Panc1 (cell line): ENCODE measurements around the gene COL13A1. TPM values are rescaled to one million over a fixed set of nuclear protein-coding genes. Genes with fewer than 3 reads are reported as not detected.

ENCODE experiments used
- ATAC-seq: fragments of 200-7000 bp; cut with Tn5 transposase; 2 replicates; pipeline ENCODE4 v1.9.1; 2020; ENCODE audit warnings: mild to moderate bottlenecking, moderate library complexity
- BruUV-seq: library from RNA; stranded (reverse); fragments of 400-500 nt; replicated peaks from 2 replicates; lab custom pipeline; 2021; lab: Mats Ljungman, UMichigan
- CTCF ChIA-PET: fragments of 300-600 bp; sonication (Branson Sonifier 250); formaldehyde crosslinking; loops from one replicate; lab custom pipeline; 2022; ENCODE audit warnings: antibody characterized with exemption; lab: Charles Lee
- POLR2A ChIA-PET: fragments of 300-600 bp; sonication (Branson Sonifier 250); formaldehyde crosslinking; loops from one replicate; lab custom pipeline; 2022; ENCODE audit warnings: antibody characterized with exemption; lab: Charles Lee
- DNase-seq: peaks from one replicate; pipeline ENCODE4 v3.0.0-alpha.2; 2010; ENCODE audit warnings: low read depth, low spot score
- H3K27ac ChIP-seq: 2 replicates; pipeline ENCODE4 v1.5.1; 2011; ENCODE audit warnings: mild to moderate bottlenecking, low read length, inconsistent platforms
- H3K27me3 ChIP-seq: fragments of 200-500 bp; sonication (Bioruptor generic); 2 replicates; pipeline ENCODE4 v1.6.0; 2014; ENCODE audit warnings: low read length, inconsistent platforms; ENCODE audit not compliant: control insufficient read depth, insufficient read depth
- H3K36me3 ChIP-seq: fragments of 200-500 bp; sonication (Bioruptor generic); 2 replicates; pipeline ENCODE4 v1.5.1; 2014; ENCODE audit warnings: inconsistent platforms, mild to moderate bottlenecking, low read length, moderate library complexity; ENCODE audit not compliant: control insufficient read depth, insufficient read depth
- H3K4me1 ChIP-seq: 2 replicates; pipeline ENCODE4 v1.5.1; 2011; ENCODE audit warnings: inconsistent platforms, mild to moderate bottlenecking, low read length, moderate library complexity; ENCODE audit not compliant: control insufficient read depth, insufficient read depth
- H3K4me3 ChIP-seq, 2 experiments: 2 replicates each; pipeline ENCODE4 v1.5.1; 2011 to 2012; ENCODE audit warnings: low read depth in 2 of 2, low read length in 2 of 2, mild to moderate bottlenecking in 2 of 2, inconsistent platforms in 1 of 2, moderate library complexity in 1 of 2
- H3K9me3 ChIP-seq: fragments of 200-500 bp; sonication (Bioruptor generic); 2 replicates; pipeline ENCODE4 v1.5.1; 2014; ENCODE audit warnings: low read depth, mild to moderate bottlenecking, inconsistent platforms, low read length, moderate library complexity; ENCODE audit not compliant: control insufficient read depth, insufficient read depth
- POLR2AphosphoS5 ChIP-seq: IDR thresholded peaks from 2 replicates; pipeline ENCODE4 v1.6.1; 2012; ENCODE audit warnings: mild to moderate bottlenecking, low read depth, low read length, moderate library complexity
- REST ChIP-seq, 2 experiments: IDR thresholded peaks; 2 replicates each; pipeline ENCODE4 v1.6.1; 2011 to 2012; ENCODE audit warnings: low read depth in 2 of 2, control low read depth in 1 of 2, low read length in 1 of 2, mild to moderate bottlenecking in 1 of 2, moderate library complexity in 1 of 2; ENCODE audit not compliant: insufficient read depth in 1 of 2
- SIN3A ChIP-seq: IDR thresholded peaks from 2 replicates; pipeline ENCODE4 v1.6.1; 2012; ENCODE audit warnings: low read depth, mild to moderate bottlenecking, low read length, moderate library complexity, borderline replicate concordance; ENCODE audit not compliant: insufficient read depth
- TCF7L2 ChIP-seq: IDR thresholded peaks from 2 replicates; pipeline ENCODE4 v1.6.1; 2011; ENCODE audit warnings: mild to moderate bottlenecking, low read depth, low read length, inconsistent platforms
- in situ Hi-C: cut with HindIII; loops from 2 replicates; pipeline ENCODE4 v1.10.0; 2016; ENCODE audit warnings: low sequenced_read_pairs, low pct_unique_long_range_greater_than_20kb
- intact Hi-C: fragments of 100-400 bp; cut with micrococcal nuclease; formaldehyde crosslinking; loops from one replicate; pipeline ENCODE4 v1.10.0; 2022; ENCODE audit not compliant: unreplicated experiment
- total RNA-seq: library from RNA; stranded (reverse); gene quantifications from one replicate; pipeline ENCODE4 v1.2.1, GENCODE V29; 2021; ENCODE audit not compliant: unreplicated experiment
- TF ChIP-seq, protein P1 (sequence below): fragments of 450-650 bp; IDR thresholded peaks from 2 replicates; pipeline ENCODE4 v1.5.1; 2017; ENCODE audit warnings: mild to moderate bottlenecking

COL13A1 gene
- total RNA-seq, 1 experiment from 2014 or later = 1.0 TPM

DNA sequence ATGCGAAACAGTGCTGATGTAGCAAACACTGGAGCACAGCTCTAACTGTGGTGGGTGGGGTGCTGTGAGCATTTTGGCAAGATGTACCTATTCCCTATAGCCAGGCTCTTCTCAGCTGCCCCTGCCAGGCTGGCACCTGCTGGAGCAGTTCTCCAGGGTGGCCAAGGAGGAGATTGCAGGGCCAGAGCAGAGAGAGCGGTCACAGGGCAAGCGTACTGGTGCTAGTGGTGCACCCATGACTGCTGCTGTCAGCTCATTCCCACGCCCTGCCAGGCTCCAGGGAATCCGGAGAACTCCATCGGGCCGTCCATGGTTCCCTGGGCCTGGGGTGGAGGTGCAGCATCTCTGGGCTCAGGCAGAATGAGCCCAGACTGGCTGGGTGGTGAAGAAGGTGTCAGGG, 2.1 kb downstream of the COL13A1 start:
- H3K4me1 ChIP-seq = peaks cover 9% of the 10 kb centered on the region

DNA sequence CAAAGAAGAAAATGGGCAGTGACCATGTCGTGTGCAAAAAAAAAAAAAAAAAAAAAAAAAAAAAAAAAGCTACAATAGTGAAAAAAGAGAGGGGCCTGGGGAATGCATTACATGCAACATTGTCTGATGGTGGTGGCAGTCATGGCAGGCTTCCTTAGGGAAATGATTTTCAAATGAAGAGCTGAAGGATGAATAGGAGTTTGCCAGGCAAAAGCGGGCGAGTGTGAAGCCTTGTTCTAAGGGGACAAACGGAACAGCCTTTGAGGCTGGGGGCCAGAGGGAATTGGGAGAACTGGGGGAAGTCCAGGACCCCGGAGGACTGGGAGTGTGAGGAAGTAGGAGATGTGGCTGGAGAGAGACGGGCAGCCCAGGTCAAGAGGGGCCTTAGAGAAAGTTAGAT, 3.1 kb downstream of the COL13A1 start:
- TF ChIP-seq TCF7L2 = no peak
- TF ChIP-seq REST (IDR thresholded peaks at IDR 0.05; ENCODE audit: insufficient read depth in 1 of 2, low read depth in 2 of 2, low read length in 1 of 2) = no peak
- TF ChIP-seq POLR2AphosphoS5 = no peak
- no peak for TF ChIP-seq SIN3A
- TF ChIP-seq, protein P1, sequence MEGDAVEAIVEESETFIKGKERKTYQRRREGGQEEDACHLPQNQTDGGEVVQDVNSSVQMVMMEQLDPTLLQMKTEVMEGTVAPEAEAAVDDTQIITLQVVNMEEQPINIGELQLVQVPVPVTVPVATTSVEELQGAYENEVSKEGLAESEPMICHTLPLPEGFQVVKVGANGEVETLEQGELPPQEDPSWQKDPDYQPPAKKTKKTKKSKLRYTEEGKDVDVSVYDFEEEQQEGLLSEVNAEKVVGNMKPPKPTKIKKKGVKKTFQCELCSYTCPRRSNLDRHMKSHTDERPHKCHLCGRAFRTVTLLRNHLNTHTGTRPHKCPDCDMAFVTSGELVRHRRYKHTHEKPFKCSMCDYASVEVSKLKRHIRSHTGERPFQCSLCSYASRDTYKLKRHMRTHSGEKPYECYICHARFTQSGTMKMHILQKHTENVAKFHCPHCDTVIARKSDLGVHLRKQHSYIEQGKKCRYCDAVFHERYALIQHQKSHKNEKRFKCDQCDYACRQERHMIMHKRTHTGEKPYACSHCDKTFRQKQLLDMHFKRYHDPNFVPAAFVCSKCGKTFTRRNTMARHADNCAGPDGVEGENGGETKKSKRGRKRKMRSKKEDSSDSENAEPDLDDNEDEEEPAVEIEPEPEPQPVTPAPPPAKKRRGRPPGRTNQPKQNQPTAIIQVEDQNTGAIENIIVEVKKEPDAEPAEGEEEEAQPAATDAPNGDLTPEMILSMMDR = no peak
- POLR2A ChIA-PET = interaction anchor here (0.7 kb wide), 1 partner anchor 69 kb away, joined by 4 read pairs; no protein-coding TSS in a partner anchor
- intact Hi-C loops = loop anchor here (5.0 kb wide), 1 partner anchor 108 kb away; no protein-coding TSS in a partner anchor
- no peak overlapping the region for H3K27ac ChIP-seq
- DNase-seq = no peak
- no peaks in the 10 kb centered on the region for H3K9me3 ChIP-seq
- H3K4me1 ChIP-seq = peaks cover 9% of the 10 kb centered on the region
- peaks cover 7% of the 10 kb centered on the region; the same call in 1 of the 2 replicates for H3K27me3 ChIP-seq
- ATAC-seq = no peak
- in situ Hi-C loops = no loop called here
- CTCF ChIA-PET = interaction anchor here (0.6 to 1.6 kb wide), 3 partner anchors 41 to 296 kb away, joined by 3 to 5 read pairs (median 5); no protein-coding TSS in a partner anchor
- peaks cover 3% of the 10 kb centered on the region; the same call in 1 of the 2 replicates for H3K36me3 ChIP-seq
- no TSS peak for BruUV-seq
- H3K4me3 ChIP-seq = no peak overlapping the region

More for the DNA sequence above, 2.1 kb downstream of the COL13A1 start:
- H3K27ac ChIP-seq = no peak overlapping the region
- ATAC-seq = no peak
- peaks cover 7% of the 10 kb centered on the region for H3K27me3 ChIP-seq
- intact Hi-C loops (loop anchor here (5.0 kb wide), 1 partner anchor 108 kb away; no protein-coding TSS in a partner anchor), in situ Hi-C loops (no loop called here)
- ChIA-PET POLR2A (no interaction called here), CTCF (interaction anchor here (1.6 kb wide), 1 partner anchor 111 kb away, joined by 3 read pairs; no protein-coding TSS in a partner anchor)
- no peaks in the 10 kb centered on the region for H3K9me3 ChIP-seq
- TF ChIP-seq SIN3A (no peak), POLR2AphosphoS5 (no peak), REST (IDR thresholded peaks at IDR 0.05; ENCODE audit: insufficient read depth in 1 of 2, low read depth in 2 of 2, low read length in 1 of 2) (no peak), TCF7L2 (no peak)
- TF ChIP-seq, protein P1 = no peak
- DNase-seq = no peak
- H3K36me3 ChIP-seq = peaks cover 3% of the 10 kb centered on the region; the same call in 1 of the 2 replicates
- H3K4me3 ChIP-seq = peak overlapping the region in 1 of 2 experiments; percentile 82; a peak in 2 of 4 replicates
- BruUV-seq = no TSS peak
